ENCODE results near the gene NME7. TPM values are rescaled to one million over a fixed set of nuclear protein-coding genes. Genes with fewer than 3 reads are reported as not detected.
A peak's percentile ranks its signal among the peaks of the same experiment; 100 is the strongest.

NME7 gene
- total and polyA plus RNA-seq, 2 experiments from 2014 or later: 39.1 to 48.5 TPM

DNA sequence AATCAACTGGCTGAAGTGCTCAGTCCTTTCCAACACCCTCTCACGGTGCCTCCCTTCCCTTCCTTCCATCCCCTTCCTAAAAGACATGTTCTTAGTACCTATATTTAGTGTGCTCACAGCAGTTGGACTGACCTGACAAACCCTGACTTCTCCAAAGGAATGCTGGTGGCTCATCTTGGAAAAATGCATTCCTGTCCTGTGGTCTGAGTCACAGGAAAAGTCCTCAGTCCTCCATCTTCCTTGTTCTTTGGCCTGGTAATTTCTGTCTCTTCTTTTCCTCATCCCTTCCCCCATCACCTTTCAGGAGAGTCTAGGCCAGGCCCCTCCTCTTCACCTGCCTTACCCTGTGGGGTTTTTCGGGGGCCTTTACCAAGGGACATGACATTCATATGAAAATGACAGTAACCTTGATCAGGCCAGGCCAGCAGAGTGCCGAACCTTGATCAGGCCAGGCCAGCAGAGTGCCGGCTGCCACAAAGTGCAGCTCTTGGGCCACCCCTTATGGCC is 253.9 kb downstream of the NME7 start:
- Histone ChIP-seq H3K36me3 (ENCODE audit: insufficient read depth) (peaks cover 22% of the 10 kb centered on the region), H3K27me3 (ENCODE audit: insufficient read depth) (no peaks in the 10 kb centered on the region), H3K4me2 (peak overlapping the region; percentile 59), H3K9me2 (ENCODE audit: insufficient read depth) (no peaks in the 10 kb centered on the region), H3F3A (replicated peaks; ENCODE audit: low read depth) (0 out of 2 replicates have a peak, but pooled peaks cover 4% of the 10 kb centered on the region), H2AFZ (no peak overlapping the region), H3K79me2 (replicated peaks; ENCODE audit: insufficient read depth) (peaks cover 80% of the 10 kb centered on the region), H3K27ac (ENCODE audit: low read depth) (peak overlapping the region; percentile 79; the same call in 1 of the 2 replicates), H3K4me3 (no peak overlapping the region), H4K20me1 (replicated peaks; ENCODE audit: insufficient read depth) (no peaks in the 10 kb centered on the region; the same call in none of the 2 replicates), H3K4me1 (ENCODE audit: insufficient read depth) (peaks cover 44% of the 10 kb centered on the region)
- ATAC-seq: peak; percentile 87
- H3K4me3 Mint-ChIP-seq: peak overlapping the region; percentile 67
- H3K9me3 Mint-ChIP-seq: no peaks in the 10 kb centered on the region
- peaks cover 58% of the 10 kb centered on the region for H3K36me3 Mint-ChIP-seq (ENCODE audit: low read depth)
- H3K27me3 Mint-ChIP-seq (ENCODE audit: insufficient read depth, low read depth, poor library complexity): peaks cover 6% of the 10 kb centered on the region
- TF ChIP-seq POLR2AphosphoS5 (IDR thresholded peaks at IDR 0.05; ENCODE audit: low read depth): no peak
- TF ChIP-seq EZH2 (IDR thresholded peaks at IDR 0.05; ENCODE audit: low read depth, unreplicated experiment): no peak
- TF ChIP-seq ZNF331 (CRISPR knock-in tag; IDR thresholded peaks at IDR 0.05; ENCODE audit: low read depth): no peak
- peaks cover 46% of the 10 kb centered on the region for H3K4me1 Mint-ChIP-seq
- peak overlapping the region; percentile 83 for H3K27ac Mint-ChIP-seq
- DNase-seq (ENCODE audit: low spot score): peak; percentile 65

DNA sequence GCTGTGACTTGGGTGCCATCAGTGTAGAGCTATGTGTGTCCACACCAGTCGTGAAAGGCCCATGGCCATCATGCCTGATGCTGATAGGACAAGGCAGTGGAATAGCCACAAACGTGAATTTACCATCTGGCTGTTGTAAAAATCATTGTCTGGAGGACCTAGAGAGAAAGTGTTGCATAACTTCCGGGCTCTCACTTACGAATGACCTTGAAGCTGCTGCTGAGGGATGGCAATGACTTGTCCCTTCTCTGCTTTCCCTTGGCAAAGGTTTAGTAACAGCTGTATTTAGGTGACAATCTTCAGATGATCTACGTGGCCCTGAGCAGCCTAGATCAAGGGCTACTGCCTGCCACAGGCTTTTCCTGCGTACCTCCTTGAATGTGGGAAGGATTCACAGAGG is 255.4 kb downstream of the NME7 start:
- Histone ChIP-seq H4K20me1 (replicated peaks; ENCODE audit: insufficient read depth) (no peaks in the 10 kb centered on the region; the same call in none of the 2 replicates), H2AFZ (no peak overlapping the region), H3K4me1 (ENCODE audit: insufficient read depth) (peaks cover 55% of the 10 kb centered on the region), H3K4me2 (no peak overlapping the region), H3K79me2 (replicated peaks; ENCODE audit: insufficient read depth) (peaks cover 81% of the 10 kb centered on the region), H3K27ac (ENCODE audit: low read depth) (no peak overlapping the region), H3K9me2 (ENCODE audit: insufficient read depth) (no peaks in the 10 kb centered on the region), H3K27me3 (ENCODE audit: insufficient read depth) (no peaks in the 10 kb centered on the region), H3K4me3 (no peak overlapping the region), H3K36me3 (ENCODE audit: insufficient read depth) (peaks cover 21% of the 10 kb centered on the region), H3F3A (replicated peaks; ENCODE audit: low read depth) (0 out of 2 replicates have a peak, but pooled peaks cover 4% of the 10 kb centered on the region)
- H3K27ac Mint-ChIP-seq: peak overlapping the region; percentile 92
- DNase-seq (ENCODE audit: low spot score): no peak
- peaks cover 57% of the 10 kb centered on the region for H3K4me1 Mint-ChIP-seq
- peaks cover 60% of the 10 kb centered on the region for H3K36me3 Mint-ChIP-seq (ENCODE audit: low read depth)
- H3K4me3 Mint-ChIP-seq: no peak overlapping the region
- peaks cover 8% of the 10 kb centered on the region for H3K27me3 Mint-ChIP-seq (ENCODE audit: insufficient read depth, low read depth, poor library complexity)
- peaks cover under 1% of the 10 kb centered on the region; the same call in 1 of the 3 replicates for H3K9me3 Mint-ChIP-seq
- no peak for ATAC-seq
- TF ChIP-seq, protein P1, sequence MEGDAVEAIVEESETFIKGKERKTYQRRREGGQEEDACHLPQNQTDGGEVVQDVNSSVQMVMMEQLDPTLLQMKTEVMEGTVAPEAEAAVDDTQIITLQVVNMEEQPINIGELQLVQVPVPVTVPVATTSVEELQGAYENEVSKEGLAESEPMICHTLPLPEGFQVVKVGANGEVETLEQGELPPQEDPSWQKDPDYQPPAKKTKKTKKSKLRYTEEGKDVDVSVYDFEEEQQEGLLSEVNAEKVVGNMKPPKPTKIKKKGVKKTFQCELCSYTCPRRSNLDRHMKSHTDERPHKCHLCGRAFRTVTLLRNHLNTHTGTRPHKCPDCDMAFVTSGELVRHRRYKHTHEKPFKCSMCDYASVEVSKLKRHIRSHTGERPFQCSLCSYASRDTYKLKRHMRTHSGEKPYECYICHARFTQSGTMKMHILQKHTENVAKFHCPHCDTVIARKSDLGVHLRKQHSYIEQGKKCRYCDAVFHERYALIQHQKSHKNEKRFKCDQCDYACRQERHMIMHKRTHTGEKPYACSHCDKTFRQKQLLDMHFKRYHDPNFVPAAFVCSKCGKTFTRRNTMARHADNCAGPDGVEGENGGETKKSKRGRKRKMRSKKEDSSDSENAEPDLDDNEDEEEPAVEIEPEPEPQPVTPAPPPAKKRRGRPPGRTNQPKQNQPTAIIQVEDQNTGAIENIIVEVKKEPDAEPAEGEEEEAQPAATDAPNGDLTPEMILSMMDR (conservative IDR thresholded peaks at IDR 0.05; ENCODE audit: low read depth in 2 of 2): no peak
- TF ChIP-seq EZH2phosphoT487 (IDR thresholded peaks at IDR 0.05; ENCODE audit: unreplicated experiment) (no peak), STAT1 (IDR thresholded peaks at IDR 0.05; ENCODE audit: unreplicated experiment) (no peak), ZNF114 (CRISPR knock-in tag; IDR thresholded peaks at IDR 0.05) (no peak), ZNF331 (CRISPR knock-in tag; IDR thresholded peaks at IDR 0.05; ENCODE audit: low read depth) (no peak), NANOG (IDR thresholded peaks at IDR 0.05; ENCODE audit: borderline replicate concordance) (no peak), CREB1 (CRISPR knock-in tag; IDR thresholded peaks at IDR 0.05; ENCODE audit: low read depth) (no peak), POLR2AphosphoS5 (IDR thresholded peaks at IDR 0.05; ENCODE audit: low read depth) (no peak), EZH2 (IDR thresholded peaks at IDR 0.05; ENCODE audit: low read depth, unreplicated experiment) (no peak), JUNB (IDR thresholded peaks at IDR 0.05; ENCODE audit: unreplicated experiment) (no peak)
- TF ChIP-seq, protein P2, sequence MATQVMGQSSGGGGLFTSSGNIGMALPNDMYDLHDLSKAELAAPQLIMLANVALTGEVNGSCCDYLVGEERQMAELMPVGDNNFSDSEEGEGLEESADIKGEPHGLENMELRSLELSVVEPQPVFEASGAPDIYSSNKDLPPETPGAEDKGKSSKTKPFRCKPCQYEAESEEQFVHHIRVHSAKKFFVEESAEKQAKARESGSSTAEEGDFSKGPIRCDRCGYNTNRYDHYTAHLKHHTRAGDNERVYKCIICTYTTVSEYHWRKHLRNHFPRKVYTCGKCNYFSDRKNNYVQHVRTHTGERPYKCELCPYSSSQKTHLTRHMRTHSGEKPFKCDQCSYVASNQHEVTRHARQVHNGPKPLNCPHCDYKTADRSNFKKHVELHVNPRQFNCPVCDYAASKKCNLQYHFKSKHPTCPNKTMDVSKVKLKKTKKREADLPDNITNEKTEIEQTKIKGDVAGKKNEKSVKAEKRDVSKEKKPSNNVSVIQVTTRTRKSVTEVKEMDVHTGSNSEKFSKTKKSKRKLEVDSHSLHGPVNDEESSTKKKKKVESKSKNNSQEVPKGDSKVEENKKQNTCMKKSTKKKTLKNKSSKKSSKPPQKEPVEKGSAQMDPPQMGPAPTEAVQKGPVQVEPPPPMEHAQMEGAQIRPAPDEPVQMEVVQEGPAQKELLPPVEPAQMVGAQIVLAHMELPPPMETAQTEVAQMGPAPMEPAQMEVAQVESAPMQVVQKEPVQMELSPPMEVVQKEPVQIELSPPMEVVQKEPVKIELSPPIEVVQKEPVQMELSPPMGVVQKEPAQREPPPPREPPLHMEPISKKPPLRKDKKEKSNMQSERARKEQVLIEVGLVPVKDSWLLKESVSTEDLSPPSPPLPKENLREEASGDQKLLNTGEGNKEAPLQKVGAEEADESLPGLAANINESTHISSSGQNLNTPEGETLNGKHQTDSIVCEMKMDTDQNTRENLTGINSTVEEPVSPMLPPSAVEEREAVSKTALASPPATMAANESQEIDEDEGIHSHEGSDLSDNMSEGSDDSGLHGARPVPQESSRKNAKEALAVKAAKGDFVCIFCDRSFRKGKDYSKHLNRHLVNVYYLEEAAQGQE (IDR thresholded peaks at IDR 0.05; ENCODE audit: unreplicated experiment): no peak
- TF ChIP-seq, protein P3, sequence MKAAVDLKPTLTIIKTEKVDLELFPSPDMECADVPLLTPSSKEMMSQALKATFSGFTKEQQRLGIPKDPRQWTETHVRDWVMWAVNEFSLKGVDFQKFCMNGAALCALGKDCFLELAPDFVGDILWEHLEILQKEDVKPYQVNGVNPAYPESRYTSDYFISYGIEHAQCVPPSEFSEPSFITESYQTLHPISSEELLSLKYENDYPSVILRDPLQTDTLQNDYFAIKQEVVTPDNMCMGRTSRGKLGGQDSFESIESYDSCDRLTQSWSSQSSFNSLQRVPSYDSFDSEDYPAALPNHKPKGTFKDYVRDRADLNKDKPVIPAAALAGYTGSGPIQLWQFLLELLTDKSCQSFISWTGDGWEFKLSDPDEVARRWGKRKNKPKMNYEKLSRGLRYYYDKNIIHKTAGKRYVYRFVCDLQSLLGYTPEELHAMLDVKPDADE (IDR thresholded peaks at IDR 0.05): no peak
